Tibial nerve (tissue), 4 donors: ENCODE measurements around the gene SLC6A17.

Experiments used
- EP300 ChIP-seq, 2 donors: sonication (generic); formaldehyde crosslinking; IDR thresholded peaks; one replicate each; pipeline ENCODE4 v1.6.1; 2017; ENCODE audit warnings: antibody characterized with exemption in 2 of 2, mild to moderate bottlenecking in 1 of 2
- POLR2A ChIP-seq, 2 donors: fragments of 450-650 bp; IDR thresholded peaks; one replicate each; pipeline ENCODE4 v1.6.1; 2017; ENCODE audit warnings: antibody characterized with exemption in 2 of 2, mild to moderate bottlenecking in 2 of 2, moderate library complexity in 2 of 2
- TF ChIP-seq, protein P1 (sequence below), 5 experiments: fragments of 200-600 bp in 3 of 5; fragments of 450-650 bp in 2 of 5; sonication (generic) in 3 of 5; IDR thresholded peaks; one replicate each; pipeline ENCODE4 v1.5.1; 2016 to 2019; ENCODE audit warnings: antibody characterized with exemption in 5 of 5, mild to moderate bottlenecking in 3 of 5, moderate library complexity in 2 of 5

GRCh38 chr1:110133436-110133835, 16.9 kb upstream of the SLC6A17 start:
- TF ChIP-seq POLR2A (IDR thresholded peaks at IDR 0.05) (no peak), EP300 (IDR thresholded peaks at IDR 0.05) (no peak)
- TF ChIP-seq, protein P1, sequence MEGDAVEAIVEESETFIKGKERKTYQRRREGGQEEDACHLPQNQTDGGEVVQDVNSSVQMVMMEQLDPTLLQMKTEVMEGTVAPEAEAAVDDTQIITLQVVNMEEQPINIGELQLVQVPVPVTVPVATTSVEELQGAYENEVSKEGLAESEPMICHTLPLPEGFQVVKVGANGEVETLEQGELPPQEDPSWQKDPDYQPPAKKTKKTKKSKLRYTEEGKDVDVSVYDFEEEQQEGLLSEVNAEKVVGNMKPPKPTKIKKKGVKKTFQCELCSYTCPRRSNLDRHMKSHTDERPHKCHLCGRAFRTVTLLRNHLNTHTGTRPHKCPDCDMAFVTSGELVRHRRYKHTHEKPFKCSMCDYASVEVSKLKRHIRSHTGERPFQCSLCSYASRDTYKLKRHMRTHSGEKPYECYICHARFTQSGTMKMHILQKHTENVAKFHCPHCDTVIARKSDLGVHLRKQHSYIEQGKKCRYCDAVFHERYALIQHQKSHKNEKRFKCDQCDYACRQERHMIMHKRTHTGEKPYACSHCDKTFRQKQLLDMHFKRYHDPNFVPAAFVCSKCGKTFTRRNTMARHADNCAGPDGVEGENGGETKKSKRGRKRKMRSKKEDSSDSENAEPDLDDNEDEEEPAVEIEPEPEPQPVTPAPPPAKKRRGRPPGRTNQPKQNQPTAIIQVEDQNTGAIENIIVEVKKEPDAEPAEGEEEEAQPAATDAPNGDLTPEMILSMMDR (IDR thresholded peaks at IDR 0.05) = no peak
